SK-N-SH (cell line): ENCODE results near the gene NKIRAS1. TPM values are rescaled to one million over a fixed set of nuclear protein-coding genes. Genes with fewer than 3 reads are reported as not detected.
"Not testable (repeated sequence)": the region's sequence is repeated elsewhere in the genome, so short reads cannot be mapped to it uniquely, and the experiment has no call there.

Source experiments
- CTCF ChIA-PET: fragments of 300-600, 350-600 bp; formaldehyde crosslinking; extraction: SDS; loops from one replicate; lab custom pipeline; 2021; lab: Yijun Ruan, JAX
- POLR2A ChIA-PET: fragments of 350-600 bp; sonication (Branson Sonifier 250); formaldehyde crosslinking; extraction: SDS; loops from one replicate; lab custom pipeline; 2020; ENCODE audit warnings: antibody characterized with exemption, inconsistent platforms; lab: Yijun Ruan, JAX
- DNase-seq: peaks from one replicate; pipeline ENCODE4 v3.0.0; 2012
- H2AFZ ChIP-seq: fragments of 200-600 bp; sonication (generic); 2 replicates; pipeline ENCODE4 v1.8.1; 2016; ENCODE audit warnings: antibody characterized with exemption, mild to moderate bottlenecking, low read depth
- H3F3A ChIP-seq: fragments of 200-600 bp; sonication (generic); replicated peaks from 2 replicates; pipeline ENCODE3; 2016; ENCODE audit warnings: antibody characterized with exemption, mild to moderate bottlenecking; ENCODE audit not compliant: insufficient read depth
- H3K27ac ChIP-seq, 2 experiments: fragments of 200-500 bp in 1 of 2; fragments of 200-600 bp in 1 of 2; sonication (Bioruptor generic) in 1 of 2; sonication (generic), shearing (Covaris generic) in 1 of 2; 2 replicates each; pipeline versions ENCODE4 v1.5.1 to v1.6.1; 2014 to 2016; ENCODE audit warnings: low read depth in 2 of 2, inconsistent platforms in 1 of 2, low read length in 1 of 2, mild to moderate bottlenecking in 1 of 2, mixed read lengths in 1 of 2
- H3K27me3 ChIP-seq: fragments of 200-600 bp; sonication (generic), shearing (Covaris generic); 2 replicates; pipeline ENCODE4 v1.6.1; 2016; ENCODE audit warnings: mixed run types; ENCODE audit not compliant: insufficient read depth
- H3K36me3 ChIP-seq, 2 experiments: fragments of 200-500 bp in 1 of 2; fragments of 200-600 bp in 1 of 2; sonication (Bioruptor generic) in 1 of 2; sonication (generic) in 1 of 2; replicated peaks in 1 of 2; 2 replicates each; pipeline versions ENCODE3 to v1.5.1; 2014 to 2016; ENCODE audit warnings: low read length in 1 of 2, mild to moderate bottlenecking in 1 of 2; ENCODE audit not compliant: insufficient read depth in 2 of 2, control insufficient read depth in 1 of 2
- H3K4me1 ChIP-seq, 2 experiments: fragments of 200-500 bp in 1 of 2; fragments of 200-600 bp in 1 of 2; sonication (Bioruptor generic) in 1 of 2; sonication (generic), shearing (Covaris generic) in 1 of 2; 2 replicates each; pipeline versions ENCODE4 v1.5.1 to v1.6.1; 2014 to 2016; ENCODE audit warnings: low read depth in 1 of 2, low read length in 1 of 2, mixed run types in 1 of 2; ENCODE audit not compliant: insufficient read depth in 2 of 2, control insufficient read depth in 1 of 2
- H3K4me2 ChIP-seq: fragments of 200-600 bp; sonication (generic), shearing (Covaris generic); 2 replicates; pipeline ENCODE4 v1.6.1; 2017; ENCODE audit warnings: mixed run types
- H3K4me3 ChIP-seq, 2 experiments: fragments of 200-500 bp in 1 of 2; fragments of 200-600 bp in 1 of 2; sonication (Bioruptor generic) in 1 of 2; sonication (generic), shearing (Covaris generic) in 1 of 2; 2 replicates each; pipeline versions ENCODE4 v1.5.1 to v1.8.1; 2014 to 2016; ENCODE audit warnings: low read depth in 2 of 2, inconsistent platforms in 1 of 2, low read length in 1 of 2, mild to moderate bottlenecking in 1 of 2, mixed read lengths in 1 of 2, moderate library complexity in 1 of 2
- H3K79me2 ChIP-seq: fragments of 200-600 bp; sonication (generic); 2 replicates; pipeline ENCODE4 v1.8.1; 2017; ENCODE audit warnings: mild to moderate bottlenecking; ENCODE audit not compliant: insufficient read depth
- H3K9ac ChIP-seq: fragments of 200-600 bp; sonication (generic); 2 replicates; pipeline ENCODE4 v1.6.1; 2017; ENCODE audit warnings: mixed run types
- H3K9me2 ChIP-seq: fragments of 200-600 bp; sonication (generic); 2 replicates; pipeline ENCODE4 v1.6.1; 2017; ENCODE audit warnings: mixed run types
- H3K9me3 ChIP-seq: fragments of 200-600 bp; sonication (generic); 2 replicates; pipeline ENCODE4 v1.6.1; 2017; ENCODE audit warnings: mixed run types, mild to moderate bottlenecking, moderate library complexity
- H4K20me1 ChIP-seq: fragments of 200-600 bp; sonication (generic); 2 replicates; pipeline ENCODE4 v1.6.1; 2017; ENCODE audit warnings: mild to moderate bottlenecking, mixed run types; ENCODE audit not compliant: insufficient read depth
- CHD2 ChIP-seq: fragments of 150-350 bp; IDR thresholded peaks from 2 replicates; pipeline ENCODE4 v1.6.1; 2018; ENCODE audit warnings: low read length; ENCODE audit not compliant: partially characterized antibody
- ELF1 ChIP-seq: IDR thresholded peaks from 2 replicates; pipeline ENCODE4 v1.4.0; 2012
- FOSL2 ChIP-seq: IDR thresholded peaks from 2 replicates; pipeline ENCODE4 v1.4.0; 2012; ENCODE audit warnings: low read depth, mild to moderate bottlenecking, moderate library complexity, borderline replicate concordance
- JUND ChIP-seq: IDR thresholded peaks from 2 replicates; pipeline ENCODE4 v1.4.0; 2012
- MXI1 ChIP-seq: IDR thresholded peaks from 2 replicates; pipeline ENCODE4 v1.6.1; 2012; ENCODE audit warnings: mild to moderate bottlenecking, low read depth, low read length, improper control_type of control experiment
- NFIC ChIP-seq: IDR thresholded peaks from 2 replicates; pipeline ENCODE4 v1.4.0; 2012; ENCODE audit warnings: borderline replicate concordance
- NRF1 ChIP-seq: IDR thresholded peaks from 2 replicates; pipeline ENCODE4 v1.6.1; 2012; ENCODE audit warnings: low read depth, mild to moderate bottlenecking, low read length
- RFX5 ChIP-seq: IDR thresholded peaks from 2 replicates; pipeline ENCODE4 v1.6.1; 2012; ENCODE audit warnings: mild to moderate bottlenecking, improper control_type of control experiment, low read length
- TAF1 ChIP-seq: IDR thresholded peaks from 2 replicates; pipeline ENCODE4 v1.6.1; 2012; ENCODE audit warnings: low read depth, mild to moderate bottlenecking, low read length, moderate library complexity, borderline replicate concordance
- TCF12 ChIP-seq: IDR thresholded peaks from 2 replicates; pipeline ENCODE4 v1.4.0; 2012
- TEAD4 ChIP-seq: IDR thresholded peaks from 2 replicates; pipeline ENCODE4 v1.4.0; 2012; ENCODE audit warnings: mild to moderate bottlenecking, borderline replicate concordance; ENCODE audit not compliant: insufficient read depth
- WGBS: methylation state at CpG from one replicate; pipeline ENCODE4 v1.1.6; 2017; ENCODE audit warnings: low lambda C conversion rate; 5-methylcytosine and 5-hydroxymethylcytosine counted together
- polyA plus RNA-seq, 3 experiments: library from polyadenylated mRNA; depleted of rRNA; stranded (reverse); fragments of >200 nt; gene quantifications; 2 replicates each; pipeline ENCODE4 v1.2.3, GENCODE V29; 2012
- TF ChIP-seq, protein P1 (sequence below): IDR thresholded peaks from 2 replicates; pipeline ENCODE4 v1.4.0; 2012; ENCODE audit warnings: low read depth, borderline replicate concordance
- TF ChIP-seq, protein P2 (sequence below): fragments of 150-350 bp; IDR thresholded peaks from 2 replicates; pipeline ENCODE4 v1.6.1; 2016; ENCODE audit warnings: mild to moderate bottlenecking, low read depth, low read length
- TF ChIP-seq, protein P3 (sequence below): IDR thresholded peaks from 2 replicates; pipeline ENCODE4; 2012
- TF ChIP-seq, protein P4 (sequence below): IDR thresholded peaks from 2 replicates; pipeline ENCODE4 v1.4.0; 2012; ENCODE audit warnings: low read depth
- TF ChIP-seq, protein P5 (sequence below): IDR thresholded peaks from 2 replicates; pipeline ENCODE4 v1.4.0; 2012; ENCODE audit warnings: low read depth, borderline replicate concordance

NKIRAS1 gene
- polyA plus RNA-seq, 1 of the 3 experiments (the other 2 are of a cell fraction): 8.1 TPM

DNA sequence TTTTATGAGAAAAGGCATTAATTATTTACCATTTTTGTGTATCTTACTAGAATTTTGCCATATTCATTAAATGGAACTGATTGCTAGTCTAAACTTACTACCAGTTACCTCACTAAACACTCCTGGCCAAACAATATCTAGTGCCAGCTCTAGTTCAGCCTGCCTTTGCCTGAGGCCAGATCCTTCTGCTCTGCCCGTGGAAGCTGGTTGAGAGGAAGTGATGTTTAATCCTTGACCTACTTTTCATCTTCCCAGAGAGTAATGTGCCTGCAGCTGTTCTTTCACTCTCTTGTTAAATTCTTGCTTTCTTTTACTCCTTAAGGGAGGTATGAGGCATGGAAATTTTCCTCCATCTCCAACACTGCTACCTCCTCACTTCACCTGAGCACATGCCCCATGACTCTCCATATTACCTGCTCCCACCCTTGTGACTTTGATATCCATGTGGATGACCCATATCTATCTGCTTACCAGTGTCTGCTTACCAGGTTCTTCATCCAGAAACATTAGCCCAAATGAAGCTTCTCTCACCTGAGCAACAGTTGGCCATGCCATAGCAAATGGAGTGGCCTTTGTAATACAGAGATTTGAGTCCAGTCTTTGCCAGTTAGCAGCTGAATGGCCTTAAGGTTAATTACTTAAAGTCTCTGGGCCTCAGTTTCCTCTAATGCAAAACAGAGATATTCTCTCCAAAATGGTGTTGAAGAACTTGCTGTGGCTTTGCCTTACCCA lies 57.6 kb downstream of the NKIRAS1 start (continued):
- TF ChIP-seq, protein P1, sequence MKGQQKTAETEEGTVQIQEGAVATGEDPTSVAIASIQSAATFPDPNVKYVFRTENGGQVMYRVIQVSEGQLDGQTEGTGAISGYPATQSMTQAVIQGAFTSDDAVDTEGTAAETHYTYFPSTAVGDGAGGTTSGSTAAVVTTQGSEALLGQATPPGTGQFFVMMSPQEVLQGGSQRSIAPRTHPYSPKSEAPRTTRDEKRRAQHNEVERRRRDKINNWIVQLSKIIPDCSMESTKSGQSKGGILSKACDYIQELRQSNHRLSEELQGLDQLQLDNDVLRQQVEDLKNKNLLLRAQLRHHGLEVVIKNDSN: no peak
- no peak for TF ChIP-seq MXI1
- TF ChIP-seq, protein P2, sequence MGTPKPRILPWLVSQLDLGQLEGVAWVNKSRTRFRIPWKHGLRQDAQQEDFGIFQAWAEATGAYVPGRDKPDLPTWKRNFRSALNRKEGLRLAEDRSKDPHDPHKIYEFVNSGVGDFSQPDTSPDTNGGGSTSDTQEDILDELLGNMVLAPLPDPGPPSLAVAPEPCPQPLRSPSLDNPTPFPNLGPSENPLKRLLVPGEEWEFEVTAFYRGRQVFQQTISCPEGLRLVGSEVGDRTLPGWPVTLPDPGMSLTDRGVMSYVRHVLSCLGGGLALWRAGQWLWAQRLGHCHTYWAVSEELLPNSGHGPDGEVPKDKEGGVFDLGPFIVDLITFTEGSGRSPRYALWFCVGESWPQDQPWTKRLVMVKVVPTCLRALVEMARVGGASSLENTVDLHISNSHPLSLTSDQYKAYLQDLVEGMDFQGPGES: no peak

DNA sequence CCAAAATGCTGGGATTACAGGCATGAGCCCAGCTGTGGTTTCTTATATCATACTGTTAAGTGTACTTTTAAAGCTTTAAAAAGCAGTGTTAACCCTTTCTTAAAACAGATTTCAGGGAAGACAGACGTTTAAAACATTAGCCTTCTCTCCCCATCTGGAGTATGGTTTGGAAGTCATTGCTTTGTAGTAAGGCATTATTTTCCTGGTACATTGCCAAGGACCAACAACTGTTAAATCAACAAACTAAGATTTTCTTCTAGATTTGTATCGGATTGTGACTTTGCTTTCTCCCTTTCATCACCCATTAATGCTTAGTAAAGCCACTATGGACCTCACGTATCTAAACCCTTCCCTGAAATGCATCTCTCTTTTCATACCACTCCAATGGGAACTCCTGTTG lies 60.5 kb downstream of the NKIRAS1 start:
- Histone ChIP-seq H3K36me3 (peaks cover 0 to 20% of the 10 kb centered on the region in 2 experiments), H3K9me3 (no peaks in the 10 kb centered on the region), H3K9ac (no peak overlapping the region), H3K79me2 (peaks cover 78% of the 10 kb centered on the region), H3K4me3 (no peak overlapping the region), H3K27me3 (no peaks in the 10 kb centered on the region), H3K4me1 (peaks cover 8 to 12% of the 10 kb centered on the region in 2 experiments; a peak in 2 of 4 replicates), H2AFZ (no peak overlapping the region), H4K20me1 (peaks cover 65% of the 10 kb centered on the region), H3K9me2 (no peaks in the 10 kb centered on the region), H3F3A (no peaks in the 10 kb centered on the region), H3K27ac (no peak overlapping the region), H3K4me2 (no peak overlapping the region)
- ChIA-PET CTCF (no interaction called here), POLR2A (no interaction called here)
- TF ChIP-seq, protein P3, sequence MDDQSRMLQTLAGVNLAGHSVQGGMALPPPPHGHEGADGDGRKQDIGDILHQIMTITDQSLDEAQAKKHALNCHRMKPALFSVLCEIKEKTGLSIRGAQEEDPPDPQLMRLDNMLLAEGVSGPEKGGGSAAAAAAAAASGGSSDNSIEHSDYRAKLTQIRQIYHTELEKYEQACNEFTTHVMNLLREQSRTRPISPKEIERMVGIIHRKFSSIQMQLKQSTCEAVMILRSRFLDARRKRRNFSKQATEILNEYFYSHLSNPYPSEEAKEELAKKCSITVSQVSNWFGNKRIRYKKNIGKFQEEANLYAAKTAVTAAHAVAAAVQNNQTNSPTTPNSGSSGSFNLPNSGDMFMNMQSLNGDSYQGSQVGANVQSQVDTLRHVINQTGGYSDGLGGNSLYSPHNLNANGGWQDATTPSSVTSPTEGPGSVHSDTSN: no peak
- TF ChIP-seq TEAD4 (no peak), CHD2 (no peak), ELF1 (no peak), NRF1 (no peak), MXI1 (no peak), RFX5 (no peak), TCF12 (no peak), JUND (no peak), TAF1 (no peak), FOSL2 (no peak), NFIC (no peak)
- TF ChIP-seq, protein P2: no peak
- TF ChIP-seq, protein P4, sequence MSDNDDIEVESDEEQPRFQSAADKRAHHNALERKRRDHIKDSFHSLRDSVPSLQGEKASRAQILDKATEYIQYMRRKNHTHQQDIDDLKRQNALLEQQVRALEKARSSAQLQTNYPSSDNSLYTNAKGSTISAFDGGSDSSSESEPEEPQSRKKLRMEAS: no peak
- TF ChIP-seq, protein P5, sequence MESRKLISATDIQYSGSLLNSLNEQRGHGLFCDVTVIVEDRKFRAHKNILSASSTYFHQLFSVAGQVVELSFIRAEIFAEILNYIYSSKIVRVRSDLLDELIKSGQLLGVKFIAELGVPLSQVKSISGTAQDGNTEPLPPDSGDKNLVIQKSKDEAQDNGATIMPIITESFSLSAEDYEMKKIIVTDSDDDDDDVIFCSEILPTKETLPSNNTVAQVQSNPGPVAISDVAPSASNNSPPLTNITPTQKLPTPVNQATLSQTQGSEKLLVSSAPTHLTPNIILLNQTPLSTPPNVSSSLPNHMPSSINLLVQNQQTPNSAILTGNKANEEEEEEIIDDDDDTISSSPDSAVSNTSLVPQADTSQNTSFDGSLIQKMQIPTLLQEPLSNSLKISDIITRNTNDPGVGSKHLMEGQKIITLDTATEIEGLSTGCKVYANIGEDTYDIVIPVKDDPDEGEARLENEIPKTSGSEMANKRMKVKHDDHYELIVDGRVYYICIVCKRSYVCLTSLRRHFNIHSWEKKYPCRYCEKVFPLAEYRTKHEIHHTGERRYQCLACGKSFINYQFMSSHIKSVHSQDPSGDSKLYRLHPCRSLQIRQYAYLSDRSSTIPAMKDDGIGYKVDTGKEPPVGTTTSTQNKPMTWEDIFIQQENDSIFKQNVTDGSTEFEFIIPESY: no peak
- TF ChIP-seq, protein P1: no peak
- 77% methylated on average over 3 of the region's 3 CpGs for WGBS
- no peak for DNase-seq

DNA sequence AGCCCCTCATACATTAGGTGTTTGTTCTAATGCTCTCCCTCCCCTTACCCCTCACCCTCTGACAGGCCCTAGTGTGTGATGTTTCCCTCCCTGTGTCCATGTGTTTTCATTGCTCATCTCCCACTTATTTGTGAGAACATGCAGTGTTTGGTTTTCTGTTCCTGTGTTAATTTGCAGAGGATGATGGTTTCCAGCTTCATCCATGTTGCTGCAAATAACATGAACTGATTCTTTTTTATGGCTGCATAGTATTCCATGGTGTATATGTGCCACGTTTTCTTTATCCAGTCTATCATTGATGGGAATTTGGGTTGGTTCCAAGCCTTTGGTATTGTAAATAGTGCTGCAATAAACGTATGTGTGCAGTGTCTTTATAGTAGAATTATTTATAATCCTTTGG lies 67.3 kb downstream of the NKIRAS1 start:
- CTCF ChIA-PET: not testable (repeated sequence)

More for the DNA sequence above, 67.3 kb downstream of the NKIRAS1 start:
- H3K4me2 ChIP-seq, POLR2A ChIA-PET, H3K27ac ChIP-seq, H2AFZ ChIP-seq, H3K4me1 ChIP-seq, H3K9ac ChIP-seq, H3K4me3 ChIP-seq, H3K9me3 ChIP-seq, H3K9me2 ChIP-seq, H3K27me3 ChIP-seq, H3F3A ChIP-seq, DNase-seq: not testable (repeated sequence)
- 87% methylated on average over 2 of the region's 2 CpGs for WGBS
- H3K79me2 ChIP-seq: peaks cover 92% of the 10 kb centered on the region
- peaks cover 13% of the 10 kb centered on the region; the same call in 1 of the 2 replicates for H4K20me1 ChIP-seq
- peaks cover 0 to 18% of the 10 kb centered on the region in 2 experiments for H3K36me3 ChIP-seq
